Esophagus muscularis mucosa (tissue), 4 donors: ENCODE results near the gene THOP1. TPM values are rescaled to one million over a fixed set of nuclear protein-coding genes. Genes with fewer than 3 reads are reported as not detected.

Source experiments
- DNase-seq: peaks from one replicate; pipeline ENCODE4 v3.0.0-alpha.2; 2017; ENCODE audit errors: extremely low spot score
- H3K27ac ChIP-seq, 4 donors: fragments of 200-600 bp; sonication (generic); replicated peaks in 1 of 4; 1 replicate in 3 of 4; 2 replicates in 1 of 4; pipeline ENCODE4 v1.5.1; 2016 to 2019; ENCODE audit warnings: mild to moderate bottlenecking in 1 of 4
- H3K27me3 ChIP-seq, 4 donors: fragments of 200-600 bp; sonication (generic); one replicate each; pipeline versions ENCODE4 v1.5.1 to v1.6.0; 2016 to 2019
- H3K36me3 ChIP-seq, 4 donors: fragments of 200-600 bp; sonication (generic); one replicate each; pipeline ENCODE4 v1.5.1; 2016 to 2019
- H3K4me1 ChIP-seq, 4 donors: fragments of 200-600 bp; sonication (generic); one replicate each; pipeline ENCODE4 v1.5.1; 2016 to 2019
- H3K4me3 ChIP-seq, 4 donors: fragments of 200-600 bp; sonication (generic); 1 replicate in 2 of 4; 2 replicates in 2 of 4; pipeline ENCODE4 v1.5.1; 2016 to 2019; ENCODE audit warnings: mild to moderate bottlenecking in 4 of 4, moderate library complexity in 1 of 4
- H3K9me3 ChIP-seq, 4 donors: fragments of 200-600 bp; sonication (generic); 1 replicate in 3 of 4; 2 replicates in 1 of 4; pipeline ENCODE4 v1.5.1; 2016 to 2019
- CTCF ChIP-seq, 3 experiments: fragments of 200-600 bp in 2 of 3; fragments of 450-650 bp in 1 of 3; sonication (generic) in 2 of 3; IDR thresholded peaks; one replicate each; pipeline ENCODE4 v1.5.1; 2017 to 2019; ENCODE audit warnings: antibody characterized with exemption in 3 of 3, mild to moderate bottlenecking in 2 of 3, moderate library complexity in 1 of 3
- EP300 ChIP-seq: sonication (generic); formaldehyde crosslinking; IDR thresholded peaks from one replicate; pipeline ENCODE4 v1.6.1; 2017; ENCODE audit warnings: antibody characterized with exemption
- POLR2A ChIP-seq: fragments of 450-650 bp; IDR thresholded peaks from one replicate; pipeline ENCODE4 v1.6.1; 2017; ENCODE audit warnings: antibody characterized with exemption, moderate library complexity, mild to moderate bottlenecking, low read depth
- POLR2AphosphoS5 ChIP-seq, 2 donors: sonication (generic); formaldehyde crosslinking; IDR thresholded peaks; one replicate each; pipeline ENCODE4 v1.6.1; 2017; ENCODE audit warnings: antibody characterized with exemption in 2 of 2
- WGBS: methylation state at CpG from one replicate; pipeline ENCODE4 v1.1.5; 2018; 5-methylcytosine and 5-hydroxymethylcytosine counted together
- intact Hi-C: fragments of 100-400 bp; cut with DNase I; formaldehyde crosslinking; loops from one replicate; pipeline ENCODE4 v1.15.1; 2023
- total RNA-seq, 4 donors: library from RNA; depleted of rRNA; stranded (reverse); fragments of >200 nt; gene quantifications; one replicate each; pipeline versions ENCODE4 v1.1.0 to v1.2.1, GENCODE V29; 2016

THOP1 gene
- total RNA-seq, 4 donors from 2014 or later = 22.8 to 65.3 (median 42.4) TPM

- Histone ChIP-seq H3K4me1 (peaks cover 3 to 20% (median 18%) of the 10 kb centered on the region in 4 donors), H3K4me3 (no peak overlapping the region), H3K27me3 (no peaks in the 10 kb centered on the region), H3K9me3 (peaks cover 0 to 4% (median 0%) of the 10 kb centered on the region in 4 donors), H3K36me3 (peaks cover 0 to 48% (median 36%) of the 10 kb centered on the region in 4 donors), H3K27ac (no peak overlapping the region)
- intact Hi-C loops = no loop called here
- no peak for TF ChIP-seq POLR2AphosphoS5 (IDR thresholded peaks at IDR 0.05)
- TF ChIP-seq EP300 = no peak
- TF ChIP-seq CTCF (IDR thresholded peaks at IDR 0.05) = no peak
- no peak for TF ChIP-seq POLR2A
- no peak for DNase-seq
- WGBS = 61% methylated on average over 3 of the region's 8 CpGs
Measured at GRCh38 chr19:2824129-2824528, 38.8 kb downstream of the THOP1 start.

- WGBS = 100% methylated on average over 2 of the region's 2 CpGs
- Histone ChIP-seq H3K4me3 (no peak overlapping the region), H3K27me3 (no peaks in the 10 kb centered on the region), H3K27ac (no peak overlapping the region), H3K36me3 (peaks cover 2 to 66% (median 44%) of the 10 kb centered on the region in 4 donors), H3K4me1 (no peaks in the 10 kb centered on the region), H3K9me3 (peaks cover 0 to 24% (median 6%) of the 10 kb centered on the region in 4 donors)
- TF ChIP-seq CTCF (IDR thresholded peaks at IDR 0.05) (no peak), POLR2A (no peak), POLR2AphosphoS5 (IDR thresholded peaks at IDR 0.05) (no peak), EP300 (no peak)
- no peak for DNase-seq
- intact Hi-C loops = no loop called here
Measured at GRCh38 chr19:2827022-2827421, 41.7 kb downstream of the THOP1 start.

GRCh38 chr19:2827840-2828489, 42.7 kb downstream of the THOP1 start:
- peaks cover 11 to 73% (median 52%) of the 10 kb centered on the region in 4 donors for H3K36me3 ChIP-seq
- H3K9me3 ChIP-seq = peaks cover 0 to 34% (median 15%) of the 10 kb centered on the region in 4 donors
- H3K4me3 ChIP-seq = no peak overlapping the region
- intact Hi-C loops = no loop called here
- no peak overlapping the region for H3K27ac ChIP-seq
- no peak for TF ChIP-seq POLR2A
- TF ChIP-seq CTCF (IDR thresholded peaks at IDR 0.05) = no peak
- no peak for TF ChIP-seq POLR2AphosphoS5 (IDR thresholded peaks at IDR 0.05)
- TF ChIP-seq EP300 = no peak
- 96% methylated on average over 13 of the region's 13 CpGs for WGBS
- no peak for DNase-seq
- no peaks in the 10 kb centered on the region for H3K27me3 ChIP-seq
- H3K4me1 ChIP-seq = no peaks in the 10 kb centered on the region

GRCh38 chr19:2834294-2834871, 49.1 kb downstream of the THOP1 start:
- Histone ChIP-seq H3K27me3 (no peaks in the 10 kb centered on the region), H3K9me3 (peaks cover 12 to 78% (median 56%) of the 10 kb centered on the region in 4 donors), H3K27ac (no peak overlapping the region), H3K4me1 (no peaks in the 10 kb centered on the region), H3K4me3 (no peak overlapping the region), H3K36me3 (peaks cover 28 to 64% (median 47%) of the 10 kb centered on the region in 4 donors)
- WGBS = 97% methylated on average over 19 of the region's 19 CpGs
- intact Hi-C loops = no loop called here
- no peak for DNase-seq
- TF ChIP-seq POLR2A (no peak), POLR2AphosphoS5 (IDR thresholded peaks at IDR 0.05) (no peak), EP300 (no peak), CTCF (IDR thresholded peaks at IDR 0.05) (no peak)
